Sciatic nerve (tissue), 1 donor: ENCODE data around the gene RAB6D. TPM values are rescaled to one million over a fixed set of nuclear protein-coding genes. Genes with fewer than 3 reads are reported as not detected.

ENCODE experiments used
- total RNA-seq: library from RNA; stranded (reverse); fragmentation: NEBNext Ultra II Directional; extraction: Animal tissue kit (Norgen Biotek cat#: 25700); gene quantifications from one replicate; pipeline ENCODE4 v1.2.1, GENCODE V29; 2021
- donor health status: DM: no; HTN: no; CAD: no.

RAB6D gene
- total RNA-seq, 1 donor from 2014 or later, result not detected

Other genes starting within 250 kb of the RAB6D start
- 0.45 TPM for gene POTEE, start 154.6 kb downstream of the RAB6D start, total RNA-seq
- gene TUBA3D, start 112.0 kb upstream of the RAB6D start, total RNA-seq, result not detected
- gene MZT2A, start 128.2 kb upstream of the RAB6D start, total RNA-seq, result 71.0 TPM
- 12.8 TPM for gene CCDC74A, start 163.7 kb upstream of the RAB6D start, total RNA-seq